SU-DHL-6 (cell line): ENCODE results near the gene CYP11A1.

Experiments
- EZH2phosphoT487 ChIP-seq: fragments of 200-600 bp; sonication (generic), shearing (Covaris generic); conservative IDR thresholded peaks from 2 replicates; pipeline ENCODE4 v1.6.1; 2018; ENCODE audit warnings: mild to moderate bottlenecking, antibody characterized with exemption, low read length, moderate library complexity, mixed read lengths
- TF ChIP-seq, protein P1 (sequence below): fragments of 200-600 bp; sonication (generic); IDR thresholded peaks from one replicate; pipeline ENCODE4 v1.5.1; 2017; ENCODE audit warnings: antibody characterized with exemption, mild to moderate bottlenecking, low read length, moderate library complexity; ENCODE audit not compliant: insufficient read depth, poor library complexity, severe bottlenecking

DNA sequence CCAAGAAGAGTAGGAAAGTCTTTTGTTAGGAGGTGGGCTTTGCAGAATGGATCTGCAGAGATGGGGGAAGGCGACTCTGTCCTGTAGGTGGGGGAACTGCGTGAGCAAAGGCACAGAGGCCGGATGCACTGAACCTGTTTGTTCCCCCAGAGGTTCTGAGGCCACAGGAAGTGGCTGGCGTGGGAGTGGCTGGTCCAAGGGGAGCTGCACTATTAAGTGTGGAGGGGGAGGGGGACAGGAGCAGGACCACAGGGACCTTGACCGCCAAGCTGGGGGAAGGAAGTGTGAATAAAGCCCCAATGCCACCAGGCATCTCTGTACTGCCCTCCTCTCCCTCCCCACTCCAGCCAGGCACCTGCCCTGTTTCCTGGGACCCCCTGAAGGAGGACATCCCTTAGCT, 51.8 kb downstream of the CYP11A1 start:
- TF ChIP-seq, protein P1, sequence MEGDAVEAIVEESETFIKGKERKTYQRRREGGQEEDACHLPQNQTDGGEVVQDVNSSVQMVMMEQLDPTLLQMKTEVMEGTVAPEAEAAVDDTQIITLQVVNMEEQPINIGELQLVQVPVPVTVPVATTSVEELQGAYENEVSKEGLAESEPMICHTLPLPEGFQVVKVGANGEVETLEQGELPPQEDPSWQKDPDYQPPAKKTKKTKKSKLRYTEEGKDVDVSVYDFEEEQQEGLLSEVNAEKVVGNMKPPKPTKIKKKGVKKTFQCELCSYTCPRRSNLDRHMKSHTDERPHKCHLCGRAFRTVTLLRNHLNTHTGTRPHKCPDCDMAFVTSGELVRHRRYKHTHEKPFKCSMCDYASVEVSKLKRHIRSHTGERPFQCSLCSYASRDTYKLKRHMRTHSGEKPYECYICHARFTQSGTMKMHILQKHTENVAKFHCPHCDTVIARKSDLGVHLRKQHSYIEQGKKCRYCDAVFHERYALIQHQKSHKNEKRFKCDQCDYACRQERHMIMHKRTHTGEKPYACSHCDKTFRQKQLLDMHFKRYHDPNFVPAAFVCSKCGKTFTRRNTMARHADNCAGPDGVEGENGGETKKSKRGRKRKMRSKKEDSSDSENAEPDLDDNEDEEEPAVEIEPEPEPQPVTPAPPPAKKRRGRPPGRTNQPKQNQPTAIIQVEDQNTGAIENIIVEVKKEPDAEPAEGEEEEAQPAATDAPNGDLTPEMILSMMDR = no peak
- TF ChIP-seq EZH2phosphoT487 = no peak
